PC-9 (cell line): ENCODE measurements around the gene SKIDA1. TPM values are rescaled to one million over a fixed set of nuclear protein-coding genes. Genes with fewer than 3 reads are reported as not detected.
"Not testable (repeated sequence)": the region's sequence is repeated elsewhere in the genome, so short reads cannot be mapped to it uniquely, and the experiment has no call there.

Experiments
- BruUV-seq: library from RNA; stranded (reverse); fragments of 400-500 nt; replicated peaks from 2 replicates; lab custom pipeline; 2021; lab: Mats Ljungman, UMichigan
- CTCF ChIA-PET: fragments of 300-600 bp; sonication (Branson Sonifier 250); formaldehyde crosslinking; loops from one replicate; lab custom pipeline; 2022; ENCODE audit warnings: antibody characterized with exemption; lab: Charles Lee
- POLR2A ChIA-PET: fragments of 300-600 bp; sonication (Branson Sonifier 250); formaldehyde crosslinking; loops from one replicate; lab custom pipeline; 2022; ENCODE audit warnings: antibody characterized with exemption; ENCODE audit not compliant: unreplicated experiment; lab: Charles Lee
- DNase-seq, 2 experiments: peaks; one replicate each; pipeline versions ENCODE4 v3.0.0 to v3.0.0-alpha.2; 2015 to 2022; ENCODE audit warnings: mixed read lengths in 1 of 2
- H2AFZ ChIP-seq: fragments of 200-600 bp; sonication (generic); 2 replicates; pipeline ENCODE4 v1.8.1; 2017; ENCODE audit warnings: antibody characterized with exemption
- H3F3A ChIP-seq: fragments of 200-600 bp; sonication (generic); 2 replicates; pipeline ENCODE4 v1.8.1; 2017; ENCODE audit warnings: antibody characterized with exemption, mild to moderate bottlenecking, low read depth; ENCODE audit not compliant: insufficient read depth
- H3K27ac ChIP-seq: fragments of 200-600 bp; sonication (generic); 2 replicates; pipeline ENCODE4 v1.6.1; 2016; ENCODE audit warnings: mixed run types
- H3K27me3 ChIP-seq: fragments of 200-600 bp; sonication (generic); 2 replicates; pipeline ENCODE4 v1.6.1; 2016; ENCODE audit warnings: low read depth, mixed run types; ENCODE audit not compliant: insufficient read depth
- H3K36me3 ChIP-seq: fragments of 200-600 bp; sonication (generic); 2 replicates; pipeline ENCODE4 v1.6.1; 2016; ENCODE audit warnings: low read depth, mixed run types
- H3K4me1 ChIP-seq: fragments of 200-600 bp; sonication (generic); replicated peaks from 2 replicates; pipeline ENCODE4 v1.6.1; 2016; ENCODE audit warnings: mixed run types; ENCODE audit not compliant: insufficient read depth
- H3K4me2 ChIP-seq: fragments of 200-600 bp; sonication (generic); 2 replicates; pipeline ENCODE4 v1.6.1; 2017; ENCODE audit warnings: mixed run types
- H3K4me3 ChIP-seq: fragments of 200-600 bp; sonication (generic); 2 replicates; pipeline ENCODE4 v1.6.1; 2016; ENCODE audit warnings: mixed run types
- H3K79me2 ChIP-seq: fragments of 200-600 bp; sonication (generic); 2 replicates; pipeline ENCODE4 v1.6.1; 2017; ENCODE audit warnings: low read depth, mixed run types
- H3K9me2 ChIP-seq: fragments of 200-600 bp; sonication (generic); 2 replicates; pipeline ENCODE4 v1.8.1; 2017; ENCODE audit warnings: mild to moderate bottlenecking; ENCODE audit not compliant: insufficient read depth
- H3K9me3 ChIP-seq: fragments of 200-600 bp; sonication (generic); 2 replicates; pipeline ENCODE4 v1.8.1; 2016; ENCODE audit warnings: low read depth; ENCODE audit not compliant: insufficient read depth
- H4K20me1 ChIP-seq: fragments of 200-600 bp; sonication (generic); 2 replicates; pipeline ENCODE4 v1.8.1; 2017; ENCODE audit not compliant: insufficient read depth
- CTCF ChIP-seq: fragments of 200-600 bp; sonication (generic); conservative IDR thresholded peaks from 2 replicates; pipeline ENCODE4 v1.6.1; 2017; ENCODE audit warnings: mixed run types, antibody characterized with exemption, mild to moderate bottlenecking, moderate library complexity
- EZH2 ChIP-seq: fragments of 200-600 bp; sonication (generic); IDR thresholded peaks from 2 replicates; pipeline ENCODE4 v1.8.0; 2017; ENCODE audit warnings: antibody characterized with exemption, low read depth
- intact Hi-C: fragments of 100-400 bp; cut with micrococcal nuclease; formaldehyde crosslinking; loops from one replicate; pipeline ENCODE4 v1.10.0; 2022; ENCODE audit not compliant: unreplicated experiment
- total RNA-seq: library from RNA; stranded (reverse); gene quantifications from 2 replicates; pipeline ENCODE4 v1.2.3, GENCODE V29; 2021

SKIDA1 gene
- total RNA-seq, 1 experiment from 2014 or later: 1.1 TPM

GRCh38 chr10:21552638-21553037, 27.2 kb upstream of the SKIDA1 start:
- intact Hi-C loops: no loop called here
- Histone ChIP-seq H3K27ac (no peak overlapping the region), H3K4me1 (peaks cover 7% of the 10 kb centered on the region), H3K27me3 (no peaks in the 10 kb centered on the region), H3F3A (no peaks in the 10 kb centered on the region), H2AFZ (no peak overlapping the region), H3K4me2 (no peak overlapping the region), H3K9me3 (no peaks in the 10 kb centered on the region), H3K4me3 (no peak overlapping the region), H3K79me2 (peaks cover 16% of the 10 kb centered on the region), H3K36me3 (no peaks in the 10 kb centered on the region), H4K20me1 (no peaks in the 10 kb centered on the region), H3K9me2 (no peaks in the 10 kb centered on the region)
- no TSS peak for BruUV-seq
- TF ChIP-seq CTCF (no peak), EZH2 (no peak)
- no peak for DNase-seq
- POLR2A ChIA-PET: interaction anchor here (0.6 kb wide), 1 partner anchor 74 kb away, joined by 6 read pairs; no protein-coding TSS in a partner anchor
- CTCF ChIA-PET: interaction anchor here (0.6 kb wide), 1 partner anchor 34 kb away, joined by 3 read pairs; no protein-coding TSS in a partner anchor

- no peaks in the 10 kb centered on the region for H3K79me2 ChIP-seq
- CTCF ChIA-PET: no interaction called here
Observed at GRCh38 chr10:21547246-21547645, 21.8 kb upstream of the SKIDA1 start.

GRCh38 chr10:21540701-21541100, 15.2 kb upstream of the SKIDA1 start:
- DNase-seq, H3K4me3 ChIP-seq, H2AFZ ChIP-seq, BruUV-seq, H3K9me2 ChIP-seq, H3K4me2 ChIP-seq, CTCF ChIA-PET, H3K36me3 ChIP-seq, H3K9me3 ChIP-seq, H3F3A ChIP-seq, H4K20me1 ChIP-seq, H3K4me1 ChIP-seq, H3K27me3 ChIP-seq, H3K27ac ChIP-seq, POLR2A ChIA-PET, intact Hi-C loops: not testable (repeated sequence)
- H3K79me2 ChIP-seq: peaks cover 27% of the 10 kb centered on the region

More at GRCh38 chr10:21547246-21547645, 21.8 kb upstream of the SKIDA1 start:
- no peak for DNase-seq
- no TSS peak for BruUV-seq
- Histone ChIP-seq H3K27ac (no peak overlapping the region), H2AFZ (no peak overlapping the region), H4K20me1 (no peaks in the 10 kb centered on the region), H3K4me1 (no peaks in the 10 kb centered on the region), H3F3A (no peaks in the 10 kb centered on the region), H3K36me3 (no peaks in the 10 kb centered on the region), H3K4me3 (no peak overlapping the region), H3K4me2 (no peak overlapping the region), H3K27me3 (no peaks in the 10 kb centered on the region), H3K9me2 (no peaks in the 10 kb centered on the region), H3K9me3 (no peaks in the 10 kb centered on the region)
- intact Hi-C loops: no loop called here
- TF ChIP-seq CTCF (no peak), EZH2 (no peak)
- POLR2A ChIA-PET: no interaction called here

GRCh38 chr10:21536874-21537273, 11.4 kb upstream of the SKIDA1 start:
- H3F3A ChIP-seq: peaks cover 9% of the 10 kb centered on the region
- H4K20me1 ChIP-seq: no peaks in the 10 kb centered on the region
- no peaks in the 10 kb centered on the region for H3K9me3 ChIP-seq
- no peaks in the 10 kb centered on the region for H3K9me2 ChIP-seq
- TF ChIP-seq EZH2: no peak
- TF ChIP-seq CTCF: no peak
- H3K4me3 ChIP-seq: no peak overlapping the region
- no peaks in the 10 kb centered on the region for H3K27me3 ChIP-seq
- H3K4me1 ChIP-seq: peaks cover 13% of the 10 kb centered on the region
- H3K79me2 ChIP-seq: peaks cover 34% of the 10 kb centered on the region
- no peak overlapping the region for H3K27ac ChIP-seq
- ChIA-PET POLR2A (no interaction called here), CTCF (no interaction called here)
- H3K36me3 ChIP-seq: no peaks in the 10 kb centered on the region
- H2AFZ ChIP-seq: no peak overlapping the region
- BruUV-seq: no TSS peak
- no peak for DNase-seq
- no peak overlapping the region for H3K4me2 ChIP-seq
- intact Hi-C loops: no loop called here

- not testable (repeated sequence) for H3K4me3 ChIP-seq, H3K27ac ChIP-seq
Observed at GRCh38 chr10:21535976-21536375, 10.5 kb upstream of the SKIDA1 start.

More at GRCh38 chr10:21535976-21536375, 10.5 kb upstream of the SKIDA1 start:
- H4K20me1 ChIP-seq, H2AFZ ChIP-seq, H3K36me3 ChIP-seq, DNase-seq, H3K9me3 ChIP-seq, intact Hi-C loops, POLR2A ChIA-PET, CTCF ChIA-PET, BruUV-seq, H3K9me2 ChIP-seq, H3K27me3 ChIP-seq, H3F3A ChIP-seq: not testable (repeated sequence)
- Histone ChIP-seq H3K4me1 (peaks cover 14% of the 10 kb centered on the region), H3K79me2 (peaks cover 34% of the 10 kb centered on the region), H3K4me2 (peak overlapping the region; percentile 57; the same call in 1 of the 2 replicates)
